ENCODE results near the gene HHAT. TPM values are rescaled to one million over a fixed set of nuclear protein-coding genes. Genes with fewer than 3 reads are reported as not detected.

Gene HHAT
- polyA plus RNA-seq, 1 experiment: 4.8 TPM

GRCh38 chr1:210372931-210373627 lies 44.4 kb downstream of the HHAT start:
- no peaks in the 10 kb centered on the region for H3K27me3 ChIP-seq (ENCODE audit: control insufficient read depth, insufficient read depth, low read length)
- no peak overlapping the region for H3K4me3 ChIP-seq (ENCODE audit: low read depth, low read length)
- ChIA-PET POLR2A (interaction anchor here (0.8 to 1.9 kb wide), 5 partner anchors 20 to 67 kb away, joined by 3 to 10 read pairs (median 4); no protein-coding TSS in a partner anchor), CTCF (interaction anchor here (0.8 to 9.5 kb wide), 11 partner anchors 10 to 763 kb away, joined by 3 to 176 read pairs (median 8); no protein-coding TSS in a partner anchor)
- DNase-seq (ENCODE audit: low read depth, low spot score): no peak
- H3K9me3 ChIP-seq (ENCODE audit: control insufficient read depth, insufficient read depth, low read length): no peaks in the 10 kb centered on the region
- no peak overlapping the region for H3K27ac ChIP-seq (ENCODE audit: low read depth, low read length)
- TF ChIP-seq CTCF (IDR thresholded peaks at IDR 0.05; ENCODE audit: low read depth, low read length): no peak

GRCh38 chr1:210373628-210373877 lies 44.9 kb downstream of the HHAT start:
- Histone ChIP-seq H3K9me3 (ENCODE audit: control insufficient read depth, insufficient read depth, low read length) (no peaks in the 10 kb centered on the region), H3K4me3 (ENCODE audit: low read depth, low read length) (no peak overlapping the region), H3K27me3 (ENCODE audit: control insufficient read depth, insufficient read depth, low read length) (no peaks in the 10 kb centered on the region), H3K27ac (ENCODE audit: low read depth, low read length) (no peak overlapping the region)
- POLR2A ChIA-PET: interaction anchor here (0.6 to 1.9 kb wide), 9 partner anchors 11 to 893 kb away, joined by 3 to 10 read pairs (median 4); no protein-coding TSS in a partner anchor
- DNase-seq (ENCODE audit: low read depth, low spot score): no peak
- TF ChIP-seq CTCF (IDR thresholded peaks at IDR 0.05; ENCODE audit: low read depth, low read length): no peak
- CTCF ChIA-PET: interaction anchor here (0.7 to 9.5 kb wide), 21 partner anchors 11 to 762 kb away, joined by 3 to 176 read pairs (median 6); partner anchors contain the start of gene HSD11B1

GRCh38 chr1:210373878-210374599 lies 45.3 kb downstream of the HHAT start:
- TF ChIP-seq CTCF (IDR thresholded peaks at IDR 0.05; ENCODE audit: low read depth, low read length): peak; percentile 96
- CTCF ChIA-PET: interaction anchor here (0.5 to 9.5 kb wide), 40 partner anchors 10 to 889 kb away, joined by 3 to 176 read pairs (median 5); partner anchors contain the start of gene HSD11B1
- Histone ChIP-seq H3K9me3 (ENCODE audit: control insufficient read depth, insufficient read depth, low read length) (no peaks in the 10 kb centered on the region), H3K27me3 (ENCODE audit: control insufficient read depth, insufficient read depth, low read length) (no peaks in the 10 kb centered on the region), H3K27ac (ENCODE audit: low read depth, low read length) (peak overlapping the region; percentile 59), H3K4me3 (ENCODE audit: low read depth, low read length) (no peak overlapping the region)
- peak; percentile 83 for DNase-seq (ENCODE audit: low read depth, low spot score)
- POLR2A ChIA-PET: interaction anchor here (0.6 to 1.9 kb wide), 11 partner anchors 11 to 892 kb away, joined by 3 to 10 read pairs (median 4); no protein-coding TSS in a partner anchor

DNA sequence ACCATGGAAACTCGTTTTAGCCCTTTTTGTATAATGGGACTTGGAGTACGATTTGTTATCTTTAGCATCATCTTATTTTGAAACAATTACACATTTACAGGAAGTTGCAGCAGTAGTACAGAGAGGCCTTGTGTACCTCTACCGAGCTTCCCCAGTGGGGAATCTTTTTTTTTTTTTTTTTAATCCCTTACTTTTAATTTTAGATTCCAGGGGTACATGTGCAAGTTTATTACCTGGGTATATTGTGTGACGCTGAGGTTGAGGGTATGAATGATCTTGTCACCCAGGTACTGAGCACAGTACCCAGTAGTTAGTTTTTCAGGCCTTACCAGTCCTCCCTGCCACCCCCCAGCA lies 45.9 kb downstream of the HHAT start:
- H3K27ac ChIP-seq (ENCODE audit: low read depth, low read length): peak overlapping the region; percentile 59

More for the DNA sequence above, 45.9 kb downstream of the HHAT start:
- Histone ChIP-seq H3K4me3 (ENCODE audit: low read depth, low read length) (no peak overlapping the region), H3K9me3 (ENCODE audit: control insufficient read depth, insufficient read depth, low read length) (no peaks in the 10 kb centered on the region), H3K27me3 (ENCODE audit: control insufficient read depth, insufficient read depth, low read length) (no peaks in the 10 kb centered on the region)
- POLR2A ChIA-PET: interaction anchor here (0.6 to 1.9 kb wide), 6 partner anchors 10 to 65 kb away, joined by 3 to 10 read pairs (median 5); no protein-coding TSS in a partner anchor
- CTCF ChIA-PET: interaction anchor here (0.6 to 9.5 kb wide), 34 partner anchors 10 to 888 kb away, joined by 3 to 176 read pairs (median 5); no protein-coding TSS in a partner anchor
- DNase-seq (ENCODE audit: low read depth, low spot score): no peak
- TF ChIP-seq CTCF (IDR thresholded peaks at IDR 0.05; ENCODE audit: low read depth, low read length): no peak
